Measurements from ENCODE around the gene WDR6. TPM values are rescaled to one million over a fixed set of nuclear protein-coding genes. Genes with fewer than 3 reads are reported as not detected.

Gene WDR6
- total RNA-seq, 1 experiment from 2014 or later = 174 TPM

DNA sequence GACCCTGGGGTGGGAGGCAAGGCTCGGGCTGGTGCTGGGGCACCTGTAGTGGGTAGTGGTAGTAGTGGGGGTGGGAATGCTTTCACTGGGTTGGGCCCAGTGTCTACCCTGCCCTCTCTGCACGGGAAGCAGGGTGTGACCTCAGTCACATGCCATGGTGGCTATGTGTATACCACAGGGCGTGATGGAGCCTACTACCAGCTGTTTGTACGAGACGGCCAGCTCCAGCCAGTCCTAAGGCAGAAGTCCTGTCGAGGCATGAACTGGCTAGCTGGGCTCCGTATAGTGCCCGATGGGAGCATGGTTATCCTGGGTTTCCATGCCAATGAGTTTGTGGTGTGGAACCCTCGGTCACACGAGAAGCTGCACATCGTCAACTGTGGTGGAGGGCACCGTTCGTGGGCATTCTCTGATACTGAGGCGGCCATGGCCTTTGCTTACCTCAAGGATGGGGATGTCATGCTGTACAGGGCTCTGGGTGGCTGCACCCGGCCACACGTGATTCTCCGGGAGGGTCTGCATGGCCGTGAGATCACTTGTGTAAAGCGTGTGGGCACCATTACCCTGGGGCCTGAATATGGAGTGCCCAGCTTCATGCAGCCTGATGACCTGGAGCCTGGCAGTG is 6.0 kb downstream of the WDR6 start:
- ChIA-PET CTCF (interaction anchor here (0.9 to 2.2 kb wide), 2 partner anchors 16 to 26 kb away, joined by 3 to 15 read pairs; partner anchors contain the start of gene IMPDH2), RAD21 (ENCODE audit: low non-redundant PET in 1 of 2, low total read pairs in 2 of 2, uncharacterized antibody in 2 of 2, unreplicated experiment in 2 of 2) (interaction anchor here in 1 of 2 experiments (0.5 to 0.6 kb wide), 2 partner anchors 25 to 613 kb away, joined by 3 read pairs; no protein-coding TSS in a partner anchor), POLR2A (interaction anchor here (1.5 to 1.8 kb wide), 2 partner anchors 9 to 16 kb away, joined by 5 read pairs; partner anchors contain the start of genes IMPDH2 and NDUFAF3)
- Histone ChIP-seq H3K27ac (ENCODE audit: low read depth, low read length) (no peak overlapping the region), H3K9ac (ENCODE audit: low read length) (no peak overlapping the region), H3K4me2 (ENCODE audit: low read length) (no peak overlapping the region), H3K79me2 (ENCODE audit: insufficient read depth, low read length) (peaks cover 60% of the 10 kb centered on the region), H3K4me1 (ENCODE audit: control insufficient read depth in 1 of 2, insufficient read depth in 2 of 2, low read length in 2 of 2) (peaks cover 8 to 27% of the 10 kb centered on the region in 2 experiments; a peak in 3 of 4 replicates), H3K36me3 (ENCODE audit: control insufficient read depth in 1 of 2, insufficient read depth in 2 of 2, low read length in 2 of 2) (peaks cover 19 to 39% of the 10 kb centered on the region in 2 experiments; a peak in 3 of 4 replicates), H3K27me3 (ENCODE audit: insufficient read depth, low read length) (no peaks in the 10 kb centered on the region), H2AFZ (ENCODE audit: low read depth, low read length, poor library complexity, severe bottlenecking) (no peak overlapping the region), H3K9me3 (ENCODE audit: control insufficient read depth in 1 of 2, insufficient read depth in 1 of 2, low read depth in 1 of 2, low read length in 2 of 2) (no peaks in the 10 kb centered on the region), H3K9me2 (ENCODE audit: insufficient read depth) (no peaks in the 10 kb centered on the region), H4K20me1 (ENCODE audit: insufficient read depth) (no peaks in the 10 kb centered on the region), H3K4me3 (replicated peaks in 1 of 2; ENCODE audit: low read depth in 1 of 2, low read length in 2 of 2) (no peak overlapping the region)
- no peak for TF ChIP-seq FOSL1 (IDR thresholded peaks at IDR 0.05; ENCODE audit: low read depth)
- no peak for TF ChIP-seq ZFX (IDR thresholded peaks at IDR 0.05)
- TF ChIP-seq, protein P1, sequence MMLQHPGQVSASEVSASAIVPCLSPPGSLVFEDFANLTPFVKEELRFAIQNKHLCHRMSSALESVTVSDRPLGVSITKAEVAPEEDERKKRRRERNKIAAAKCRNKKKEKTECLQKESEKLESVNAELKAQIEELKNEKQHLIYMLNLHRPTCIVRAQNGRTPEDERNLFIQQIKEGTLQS (IDR thresholded peaks at IDR 0.05) = no peak
- no peak for TF ChIP-seq TCF7L2 (IDR thresholded peaks at IDR 0.05; ENCODE audit: borderline replicate concordance, extremely low read depth, insufficient read depth, insufficient read length)
- TF ChIP-seq POLR2AphosphoS5 (IDR thresholded peaks at IDR 0.05; ENCODE audit: low read depth, low read length) = no peak
- TF ChIP-seq EGR1 (IDR thresholded peaks at IDR 0.05; ENCODE audit: low read depth) = no peak
- TF ChIP-seq MAX (IDR thresholded peaks at IDR 0.05) = no peak
- TF ChIP-seq, protein P2, sequence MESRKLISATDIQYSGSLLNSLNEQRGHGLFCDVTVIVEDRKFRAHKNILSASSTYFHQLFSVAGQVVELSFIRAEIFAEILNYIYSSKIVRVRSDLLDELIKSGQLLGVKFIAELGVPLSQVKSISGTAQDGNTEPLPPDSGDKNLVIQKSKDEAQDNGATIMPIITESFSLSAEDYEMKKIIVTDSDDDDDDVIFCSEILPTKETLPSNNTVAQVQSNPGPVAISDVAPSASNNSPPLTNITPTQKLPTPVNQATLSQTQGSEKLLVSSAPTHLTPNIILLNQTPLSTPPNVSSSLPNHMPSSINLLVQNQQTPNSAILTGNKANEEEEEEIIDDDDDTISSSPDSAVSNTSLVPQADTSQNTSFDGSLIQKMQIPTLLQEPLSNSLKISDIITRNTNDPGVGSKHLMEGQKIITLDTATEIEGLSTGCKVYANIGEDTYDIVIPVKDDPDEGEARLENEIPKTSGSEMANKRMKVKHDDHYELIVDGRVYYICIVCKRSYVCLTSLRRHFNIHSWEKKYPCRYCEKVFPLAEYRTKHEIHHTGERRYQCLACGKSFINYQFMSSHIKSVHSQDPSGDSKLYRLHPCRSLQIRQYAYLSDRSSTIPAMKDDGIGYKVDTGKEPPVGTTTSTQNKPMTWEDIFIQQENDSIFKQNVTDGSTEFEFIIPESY (IDR thresholded peaks at IDR 0.05; ENCODE audit: extremely low read depth, insufficient replicate concordance, low read length) = no peak
- TF ChIP-seq SRF (IDR thresholded peaks at IDR 0.05; ENCODE audit: low read depth) = no peak
- no peak for TF ChIP-seq SP1 (IDR thresholded peaks at IDR 0.05; ENCODE audit: low read depth)
- no peak for TF ChIP-seq CBX3 (IDR thresholded peaks at IDR 0.05; ENCODE audit: low read depth)
- no peak for TF ChIP-seq ZNF274 (IDR thresholded peaks at IDR 0.05; ENCODE audit: low read depth, low read length)
- no peak for TF ChIP-seq YY1 (IDR thresholded peaks at IDR 0.05; ENCODE audit: extremely low read depth, insufficient replicate concordance, low read depth, low read length)
- no peak for TF ChIP-seq JUND (IDR thresholded peaks at IDR 0.05)
- TF ChIP-seq EZH2 (IDR thresholded peaks at IDR 0.05) = no peak
- TF ChIP-seq, protein P3, sequence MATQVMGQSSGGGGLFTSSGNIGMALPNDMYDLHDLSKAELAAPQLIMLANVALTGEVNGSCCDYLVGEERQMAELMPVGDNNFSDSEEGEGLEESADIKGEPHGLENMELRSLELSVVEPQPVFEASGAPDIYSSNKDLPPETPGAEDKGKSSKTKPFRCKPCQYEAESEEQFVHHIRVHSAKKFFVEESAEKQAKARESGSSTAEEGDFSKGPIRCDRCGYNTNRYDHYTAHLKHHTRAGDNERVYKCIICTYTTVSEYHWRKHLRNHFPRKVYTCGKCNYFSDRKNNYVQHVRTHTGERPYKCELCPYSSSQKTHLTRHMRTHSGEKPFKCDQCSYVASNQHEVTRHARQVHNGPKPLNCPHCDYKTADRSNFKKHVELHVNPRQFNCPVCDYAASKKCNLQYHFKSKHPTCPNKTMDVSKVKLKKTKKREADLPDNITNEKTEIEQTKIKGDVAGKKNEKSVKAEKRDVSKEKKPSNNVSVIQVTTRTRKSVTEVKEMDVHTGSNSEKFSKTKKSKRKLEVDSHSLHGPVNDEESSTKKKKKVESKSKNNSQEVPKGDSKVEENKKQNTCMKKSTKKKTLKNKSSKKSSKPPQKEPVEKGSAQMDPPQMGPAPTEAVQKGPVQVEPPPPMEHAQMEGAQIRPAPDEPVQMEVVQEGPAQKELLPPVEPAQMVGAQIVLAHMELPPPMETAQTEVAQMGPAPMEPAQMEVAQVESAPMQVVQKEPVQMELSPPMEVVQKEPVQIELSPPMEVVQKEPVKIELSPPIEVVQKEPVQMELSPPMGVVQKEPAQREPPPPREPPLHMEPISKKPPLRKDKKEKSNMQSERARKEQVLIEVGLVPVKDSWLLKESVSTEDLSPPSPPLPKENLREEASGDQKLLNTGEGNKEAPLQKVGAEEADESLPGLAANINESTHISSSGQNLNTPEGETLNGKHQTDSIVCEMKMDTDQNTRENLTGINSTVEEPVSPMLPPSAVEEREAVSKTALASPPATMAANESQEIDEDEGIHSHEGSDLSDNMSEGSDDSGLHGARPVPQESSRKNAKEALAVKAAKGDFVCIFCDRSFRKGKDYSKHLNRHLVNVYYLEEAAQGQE (IDR thresholded peaks at IDR 0.05; ENCODE audit: low read depth) = no peak
- no peak for TF ChIP-seq RAD21 (IDR thresholded peaks at IDR 0.05; ENCODE audit: low read depth)
- no peak for TF ChIP-seq EZH2phosphoT487 (IDR thresholded peaks at IDR 0.05; ENCODE audit: borderline replicate concordance)
- TF ChIP-seq ELF1 (IDR thresholded peaks at IDR 0.05; ENCODE audit: borderline replicate concordance, low read depth) = no peak
- no peak for TF ChIP-seq CEBPB (IDR thresholded peaks at IDR 0.05; ENCODE audit: low read depth)
- no peak for ATAC-seq
- no peak for DNase-seq (ENCODE audit: low read depth, low spot score)
- intact Hi-C loops (cut with micrococcal nuclease) = no loop called here
- no TSS peak for BruUV-seq (replicated peaks)
